D721Med (cell line): Measurements from ENCODE around the gene SUSD4.

Experiments
- DNase-seq: peaks from one replicate; pipeline ENCODE4 v3.0.0; 2011; ENCODE audit warnings: low spot score; ENCODE audit not compliant: insufficient read length
- FAIRE-seq: peaks from 2 replicates; lab custom pipeline; 2011; peaks lifted over from hg19 to GRCh38; lab: Jason Lieb, UNC
- TF ChIP-seq, protein P1 (sequence below): IDR thresholded peaks from 2 replicates; pipeline ENCODE4 v1.5.1; 2012; ENCODE audit warnings: mild to moderate bottlenecking, control low read depth; ENCODE audit not compliant: insufficient read depth; ENCODE audit errors: missing control alignments

The SUSD4 gene

DNA sequence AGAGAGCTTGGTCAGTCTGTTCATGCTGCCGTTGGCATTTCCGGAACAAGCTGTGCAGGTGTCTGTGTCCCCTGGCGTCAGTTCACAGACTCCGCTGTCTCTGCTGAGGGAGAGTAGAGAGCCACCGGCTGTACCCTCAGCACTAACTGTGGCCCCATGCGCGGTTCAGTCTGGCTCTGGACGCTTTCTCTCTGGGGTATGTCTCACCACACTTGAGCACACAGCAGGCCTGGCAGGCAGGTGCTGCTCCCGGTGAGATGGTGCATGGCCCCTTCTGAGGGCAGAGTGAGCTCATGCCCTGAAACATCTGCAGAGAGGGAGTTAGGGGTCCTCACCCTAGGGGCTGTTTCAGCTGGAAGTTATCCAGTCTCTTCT, 161.0 kb downstream of the SUSD4 start:
- TF ChIP-seq, protein P1, sequence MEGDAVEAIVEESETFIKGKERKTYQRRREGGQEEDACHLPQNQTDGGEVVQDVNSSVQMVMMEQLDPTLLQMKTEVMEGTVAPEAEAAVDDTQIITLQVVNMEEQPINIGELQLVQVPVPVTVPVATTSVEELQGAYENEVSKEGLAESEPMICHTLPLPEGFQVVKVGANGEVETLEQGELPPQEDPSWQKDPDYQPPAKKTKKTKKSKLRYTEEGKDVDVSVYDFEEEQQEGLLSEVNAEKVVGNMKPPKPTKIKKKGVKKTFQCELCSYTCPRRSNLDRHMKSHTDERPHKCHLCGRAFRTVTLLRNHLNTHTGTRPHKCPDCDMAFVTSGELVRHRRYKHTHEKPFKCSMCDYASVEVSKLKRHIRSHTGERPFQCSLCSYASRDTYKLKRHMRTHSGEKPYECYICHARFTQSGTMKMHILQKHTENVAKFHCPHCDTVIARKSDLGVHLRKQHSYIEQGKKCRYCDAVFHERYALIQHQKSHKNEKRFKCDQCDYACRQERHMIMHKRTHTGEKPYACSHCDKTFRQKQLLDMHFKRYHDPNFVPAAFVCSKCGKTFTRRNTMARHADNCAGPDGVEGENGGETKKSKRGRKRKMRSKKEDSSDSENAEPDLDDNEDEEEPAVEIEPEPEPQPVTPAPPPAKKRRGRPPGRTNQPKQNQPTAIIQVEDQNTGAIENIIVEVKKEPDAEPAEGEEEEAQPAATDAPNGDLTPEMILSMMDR = no peak
- FAIRE-seq (no peak), DNase-seq (no peak)

GRCh38 chr1:223202376-223203033, 161.5 kb downstream of the SUSD4 start:
- FAIRE-seq = no peak
- TF ChIP-seq, protein P1 = no peak

GRCh38 chr1:223201967-223202366, 162.0 kb downstream of the SUSD4 start:
- DNase-seq = no peak
- TF ChIP-seq, protein P1 = no peak
- no peak for FAIRE-seq

More at GRCh38 chr1:223202376-223203033, 161.5 kb downstream of the SUSD4 start:
- DNase-seq = no peak

- TF ChIP-seq, protein P1 = no peak
- FAIRE-seq (no peak), DNase-seq (no peak)
Observed at GRCh38 chr1:223200903-223201302, 163.1 kb downstream of the SUSD4 start.

- TF ChIP-seq, protein P1 = no peak
- no peak for FAIRE-seq
- DNase-seq = no peak
Observed at GRCh38 chr1:223199094-223199647, 164.8 kb downstream of the SUSD4 start.

GRCh38 chr1:223198628-223198965, 165.4 kb downstream of the SUSD4 start:
- no peak for DNase-seq
- FAIRE-seq = no peak
- TF ChIP-seq, protein P1 = no peak

DNA sequence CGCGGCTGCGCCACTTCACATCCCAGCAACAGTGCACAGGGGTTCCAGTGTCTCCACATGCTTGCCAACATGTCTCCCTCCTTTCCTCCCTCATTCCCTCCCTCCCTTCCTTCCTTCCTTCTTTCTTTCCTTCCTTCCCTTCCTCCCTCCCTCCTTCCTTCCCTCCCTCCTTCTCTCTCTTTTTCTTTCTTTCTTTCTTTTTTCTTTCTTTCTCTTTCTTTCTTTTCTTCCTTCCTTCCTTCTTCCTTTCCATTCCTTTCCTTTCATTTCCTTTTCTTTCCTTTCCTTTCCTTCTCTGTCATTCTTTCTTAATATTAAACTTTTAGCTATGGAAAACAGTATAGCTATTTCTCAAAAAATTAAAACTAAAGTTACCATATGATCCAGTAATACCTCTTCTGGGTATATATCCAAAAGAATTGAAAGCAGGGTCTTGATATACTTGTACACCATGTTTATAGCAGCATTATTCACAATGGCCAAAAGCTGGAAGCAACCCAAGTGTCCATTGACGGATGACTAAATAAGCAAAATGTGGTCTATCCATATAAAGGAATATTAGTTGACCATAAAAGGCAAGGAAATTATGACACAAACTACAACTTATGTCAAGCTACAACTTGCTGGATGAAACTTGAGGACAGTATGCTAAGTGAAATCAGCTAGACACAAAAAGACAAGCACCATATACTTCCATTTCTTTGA, 165.9 kb downstream of the SUSD4 start:
- FAIRE-seq (no peak), DNase-seq (no peak)
- TF ChIP-seq, protein P1 = no peak
